Measurements from ENCODE around the gene RBM46. TPM values are rescaled to one million over a fixed set of nuclear protein-coding genes. Genes with fewer than 3 reads are reported as not detected.
A peak's percentile ranks its signal among the peaks of the same experiment; 100 is the strongest.

The RBM46 gene, protein sequence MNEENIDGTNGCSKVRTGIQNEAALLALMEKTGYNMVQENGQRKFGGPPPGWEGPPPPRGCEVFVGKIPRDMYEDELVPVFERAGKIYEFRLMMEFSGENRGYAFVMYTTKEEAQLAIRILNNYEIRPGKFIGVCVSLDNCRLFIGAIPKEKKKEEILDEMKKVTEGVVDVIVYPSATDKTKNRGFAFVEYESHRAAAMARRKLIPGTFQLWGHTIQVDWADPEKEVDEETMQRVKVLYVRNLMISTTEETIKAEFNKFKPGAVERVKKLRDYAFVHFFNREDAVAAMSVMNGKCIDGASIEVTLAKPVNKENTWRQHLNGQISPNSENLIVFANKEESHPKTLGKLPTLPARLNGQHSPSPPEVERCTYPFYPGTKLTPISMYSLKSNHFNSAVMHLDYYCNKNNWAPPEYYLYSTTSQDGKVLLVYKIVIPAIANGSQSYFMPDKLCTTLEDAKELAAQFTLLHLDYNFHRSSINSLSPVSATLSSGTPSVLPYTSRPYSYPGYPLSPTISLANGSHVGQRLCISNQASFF
- not detected for total RNA-seq

DNA sequence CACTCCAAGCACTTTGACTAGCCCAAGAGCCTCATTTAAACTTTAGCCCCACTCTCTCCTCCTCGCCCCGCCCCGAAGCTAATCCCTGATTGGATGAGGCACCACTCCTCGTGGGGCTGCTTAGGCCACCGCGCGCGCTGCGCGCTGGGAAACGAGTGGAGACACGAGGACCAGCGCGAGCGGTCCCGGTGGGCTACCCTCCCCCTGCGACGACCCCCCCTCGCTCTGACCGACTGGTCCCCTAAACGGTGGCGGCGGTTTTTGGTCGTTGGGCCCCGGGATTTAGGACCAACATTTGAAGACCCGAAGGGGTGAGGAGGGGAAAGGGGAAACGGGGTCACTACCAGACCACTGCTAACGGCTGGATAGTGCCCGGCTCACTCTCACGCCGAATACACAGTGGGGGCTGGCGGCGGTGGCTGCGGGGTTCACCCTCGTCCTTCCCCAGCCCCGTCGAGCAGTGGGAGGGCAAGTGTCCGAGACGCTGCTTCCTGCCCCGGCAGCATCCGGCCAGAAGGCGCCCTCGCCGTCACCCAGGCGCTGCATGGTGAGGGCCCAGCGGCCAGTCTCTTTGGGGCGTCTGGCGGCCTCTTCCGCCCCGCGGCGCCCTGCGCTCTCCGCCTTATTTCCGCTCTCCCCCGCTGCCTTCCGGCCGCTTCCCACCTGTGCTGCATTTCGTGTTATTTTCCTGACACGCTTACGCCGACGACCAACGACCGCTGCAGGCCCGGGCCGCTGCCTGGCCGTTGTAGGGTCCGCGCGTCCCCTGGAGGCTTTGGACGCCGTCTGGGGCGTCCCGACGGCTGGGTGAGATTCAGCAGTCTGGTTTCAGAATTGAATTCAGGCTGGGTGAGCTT, at the start of gene RBM46:
TSS of gene RBM46 (plus strand) at position 147 of the 857 bp plus-strand sequence. CDS start 15,481 bp downstream, outside the sequence.
- H3K4me3 Mint-ChIP-seq, result no peak within 1 kb of the TSS
- H3K9me3 Mint-ChIP-seq, result no peaks in the 10 kb centered on the region
- ATAC-seq (replicated peaks), result no peak
- no peaks in the 10 kb centered on the region for H3K4me1 Mint-ChIP-seq
- H3K27ac Mint-ChIP-seq, result no peak within 1 kb of the TSS
- H3K27me3 Mint-ChIP-seq, result peaks cover 21% of the 10 kb centered on the region
- no peaks in the 10 kb centered on the region for H3K36me3 Mint-ChIP-seq (ENCODE audit: low read depth)

- ATAC-seq (replicated peaks), result no peak
- peaks cover 20% of the 10 kb centered on the region for H3K27me3 Mint-ChIP-seq
Observed at GRCh38 chr4:154731756-154732155, 49.3 kb upstream of the RBM46 start.

DNA sequence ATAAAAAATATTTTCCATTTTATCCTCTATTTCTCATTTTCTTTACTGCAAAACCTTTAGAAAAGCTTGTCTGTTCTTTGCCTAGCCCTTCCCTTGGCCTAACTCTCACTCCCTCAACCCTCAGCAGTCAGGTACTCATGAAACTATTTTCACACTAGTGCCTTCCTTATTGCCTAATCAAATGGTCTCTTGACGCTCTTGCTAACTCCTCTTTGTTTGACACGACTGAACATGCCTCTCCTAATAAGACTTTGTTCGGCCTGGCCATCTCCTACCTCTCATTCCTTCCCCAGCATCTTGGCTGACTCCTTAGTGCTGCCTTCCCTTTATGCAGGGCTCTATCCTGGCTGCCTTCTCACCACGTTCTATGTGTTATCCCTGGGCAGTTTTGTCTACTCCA, 48.4 kb upstream of the RBM46 start:
- ATAC-seq (replicated peaks), result no peak
- H3K4me3 Mint-ChIP-seq, result no peak overlapping the region
- H3K4me1 Mint-ChIP-seq, result no peaks in the 10 kb centered on the region
- no peak overlapping the region for H3K27ac Mint-ChIP-seq
- no peaks in the 10 kb centered on the region for H3K9me3 Mint-ChIP-seq
- no peaks in the 10 kb centered on the region for H3K36me3 Mint-ChIP-seq (ENCODE audit: low read depth)
- H3K27me3 Mint-ChIP-seq, result peaks cover 16% of the 10 kb centered on the region

More at GRCh38 chr4:154731756-154732155, 49.3 kb upstream of the RBM46 start:
- Mint-ChIP-seq H3K27ac (no peak overlapping the region), H3K4me1 (no peaks in the 10 kb centered on the region), H3K36me3 (ENCODE audit: low read depth) (no peaks in the 10 kb centered on the region), H3K9me3 (no peaks in the 10 kb centered on the region), H3K4me3 (no peak overlapping the region)

DNA sequence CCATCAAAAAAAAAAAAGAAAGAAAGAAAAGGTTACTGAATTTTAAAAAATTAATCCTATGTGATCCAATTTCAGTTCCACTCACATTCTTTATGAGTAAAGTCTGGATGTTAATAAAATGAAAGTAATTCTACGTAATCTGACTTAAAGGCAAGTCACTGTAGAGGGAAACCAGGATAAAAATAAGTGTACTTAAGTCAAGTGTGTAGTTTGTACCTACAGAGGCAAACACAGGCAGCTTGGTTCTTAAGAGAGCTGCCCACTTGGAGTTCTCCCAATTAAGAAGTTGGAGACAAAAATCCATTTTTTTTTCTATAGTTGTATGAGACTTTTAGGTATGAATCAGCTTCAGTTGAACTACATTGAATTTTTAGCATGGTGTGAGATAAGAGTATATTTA, 44.3 kb upstream of the RBM46 start:
- peaks cover 30% of the 10 kb centered on the region for H3K27me3 Mint-ChIP-seq
- H3K27ac Mint-ChIP-seq, result no peak overlapping the region
- H3K36me3 Mint-ChIP-seq (ENCODE audit: low read depth), result no peaks in the 10 kb centered on the region
- H3K9me3 Mint-ChIP-seq, result no peaks in the 10 kb centered on the region
- H3K4me3 Mint-ChIP-seq, result no peak overlapping the region
- no peaks in the 10 kb centered on the region for H3K4me1 Mint-ChIP-seq
- no peak for ATAC-seq (replicated peaks)

GRCh38 chr4:154738426-154738825, 42.6 kb upstream of the RBM46 start:
- H3K4me3 Mint-ChIP-seq, result no peak overlapping the region
- no peaks in the 10 kb centered on the region for H3K4me1 Mint-ChIP-seq
- no peaks in the 10 kb centered on the region for H3K9me3 Mint-ChIP-seq
- H3K27ac Mint-ChIP-seq, result no peak overlapping the region
- H3K27me3 Mint-ChIP-seq, result peaks cover 29% of the 10 kb centered on the region
- H3K36me3 Mint-ChIP-seq (ENCODE audit: low read depth), result no peaks in the 10 kb centered on the region
- ATAC-seq (replicated peaks), result no peak

- no peaks in the 10 kb centered on the region for H3K9me3 Mint-ChIP-seq
- peaks cover 25% of the 10 kb centered on the region for H3K27me3 Mint-ChIP-seq
- peaks cover 3% of the 10 kb centered on the region for H3K36me3 Mint-ChIP-seq (ENCODE audit: low read depth)
- H3K4me3 Mint-ChIP-seq, result no peak overlapping the region
- H3K4me1 Mint-ChIP-seq, result no peaks in the 10 kb centered on the region
- H3K27ac Mint-ChIP-seq, result no peak overlapping the region
- ATAC-seq (replicated peaks), result no peak
Observed at GRCh38 chr4:154739111-154739510, 42.0 kb upstream of the RBM46 start.

GRCh38 chr4:154740462-154740861, 40.6 kb upstream of the RBM46 start:
- H3K27me3 Mint-ChIP-seq, result peaks cover 32% of the 10 kb centered on the region
- ATAC-seq (replicated peaks), result no peak

DNA sequence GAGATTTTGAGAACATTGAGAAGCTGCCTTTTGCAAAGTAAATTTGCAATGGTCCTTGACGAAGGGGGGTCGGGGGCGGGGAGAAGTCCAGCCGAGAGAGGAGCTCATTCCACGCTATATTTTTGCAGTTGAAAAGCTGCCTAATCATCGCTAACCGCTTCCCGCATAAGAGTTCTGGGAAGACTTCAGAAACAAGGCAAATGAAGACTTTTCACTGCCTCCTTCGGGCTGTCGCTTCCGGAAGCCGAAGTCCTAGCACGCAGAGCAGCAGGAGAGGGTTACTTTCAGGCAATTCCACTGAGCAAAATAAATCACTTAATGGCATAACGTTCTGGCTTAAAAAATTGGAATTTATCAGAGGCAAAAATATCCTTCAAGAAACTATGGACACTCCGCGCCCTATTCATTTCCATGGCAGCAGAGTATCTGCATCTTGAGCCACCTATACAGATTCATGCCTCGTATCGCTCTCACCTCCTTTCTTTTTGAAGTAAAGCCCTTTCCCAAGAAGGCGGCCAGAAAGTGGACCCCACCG, 39.9 kb upstream of the RBM46 start:
- Mint-ChIP-seq H3K27me3 (peaks cover 38% of the 10 kb centered on the region), H3K36me3 (ENCODE audit: low read depth) (peaks cover 6% of the 10 kb centered on the region), H3K4me1 (no peaks in the 10 kb centered on the region), H3K27ac (no peak overlapping the region), H3K9me3 (no peaks in the 10 kb centered on the region), H3K4me3 (no peak overlapping the region)
- no peak for ATAC-seq (replicated peaks)

More at GRCh38 chr4:154740462-154740861, 40.6 kb upstream of the RBM46 start:
- no peaks in the 10 kb centered on the region for H3K9me3 Mint-ChIP-seq
- H3K4me3 Mint-ChIP-seq, result no peak overlapping the region
- H3K36me3 Mint-ChIP-seq (ENCODE audit: low read depth), result peaks cover 6% of the 10 kb centered on the region
- H3K27ac Mint-ChIP-seq, result no peak overlapping the region
- H3K4me1 Mint-ChIP-seq, result no peaks in the 10 kb centered on the region

DNA sequence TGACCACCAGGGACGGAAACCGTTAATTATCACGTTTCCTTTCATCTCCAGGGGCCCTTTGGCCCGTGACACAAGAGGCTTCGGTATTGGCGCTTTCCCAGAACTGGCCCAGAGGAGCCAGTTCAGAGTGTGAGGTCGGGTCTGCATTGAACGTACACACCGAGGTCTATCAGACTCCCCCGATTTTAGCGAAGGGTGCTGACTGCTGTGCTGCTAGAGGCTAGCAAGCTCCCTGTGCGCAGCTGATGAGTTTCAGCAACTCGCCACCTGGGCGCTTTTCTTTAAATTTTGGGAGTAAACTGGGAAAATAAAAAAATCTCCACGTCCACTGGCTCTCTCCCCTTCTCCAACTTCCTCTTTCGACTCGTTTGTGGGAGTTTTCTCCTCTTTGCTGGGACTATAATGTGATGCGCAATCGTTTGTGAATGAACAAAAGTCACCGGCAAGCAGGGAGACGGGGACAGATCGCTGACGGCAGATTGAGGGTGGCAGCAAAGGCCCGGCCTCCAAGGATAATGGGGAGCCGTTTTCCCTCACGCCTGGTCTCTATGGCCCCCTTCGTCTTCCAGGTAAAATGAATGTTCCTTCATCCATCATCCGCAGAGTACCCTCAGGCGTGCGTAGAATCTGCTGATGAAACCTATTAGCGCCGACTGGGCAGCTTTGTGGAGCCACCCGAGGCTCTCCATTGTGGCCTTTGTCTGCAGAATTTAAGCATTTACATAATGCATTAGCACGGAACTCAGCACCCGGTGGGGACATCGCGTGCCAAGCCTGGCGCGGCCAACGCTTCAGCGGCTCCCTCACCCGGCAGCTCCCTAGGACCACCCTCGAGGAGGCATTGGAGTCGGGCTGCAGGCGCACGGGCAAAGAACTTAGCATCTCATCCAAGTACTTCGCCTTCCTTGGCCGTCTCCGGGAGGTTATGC, 38.9 kb upstream of the RBM46 start:
- Mint-ChIP-seq H3K27me3 (peaks cover 47% of the 10 kb centered on the region), H3K27ac (no peak overlapping the region), H3K4me3 (peak overlapping the region; percentile 30), H3K36me3 (ENCODE audit: low read depth) (peaks cover 6% of the 10 kb centered on the region), H3K9me3 (no peaks in the 10 kb centered on the region), H3K4me1 (no peaks in the 10 kb centered on the region)
- ATAC-seq (replicated peaks), result no peak

- peak; percentile 90 for ATAC-seq (replicated peaks)
Observed at GRCh38 chr4:154743683-154744340, 37.3 kb upstream of the RBM46 start, which contains the start of gene LRAT. TSS of gene LRAT (plus strand) at chr4:154744000. CDS start at chr4:154744327, 327 bp downstream.

DNA sequence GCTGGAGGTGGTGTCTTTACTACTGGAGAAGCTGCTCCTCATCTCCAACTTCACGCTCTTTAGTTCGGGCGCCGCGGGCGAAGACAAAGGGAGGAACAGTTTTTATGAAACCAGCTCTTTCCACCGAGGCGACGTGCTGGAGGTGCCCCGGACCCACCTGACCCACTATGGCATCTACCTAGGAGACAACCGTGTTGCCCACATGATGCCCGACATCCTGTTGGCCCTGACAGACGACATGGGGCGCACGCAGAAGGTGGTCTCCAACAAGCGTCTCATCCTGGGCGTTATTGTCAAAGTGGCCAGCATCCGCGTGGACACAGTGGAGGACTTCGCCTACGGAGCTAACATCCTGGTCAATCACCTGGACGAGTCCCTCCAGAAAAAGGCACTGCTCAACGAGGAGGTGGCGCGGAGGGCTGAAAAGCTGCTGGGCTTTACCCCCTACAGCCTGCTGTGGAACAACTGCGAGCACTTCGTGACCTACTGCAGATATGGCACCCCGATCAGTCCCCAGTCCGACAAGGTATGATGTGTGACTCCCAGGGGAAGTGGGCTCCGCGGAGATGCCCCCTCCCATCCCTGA, 36.6 kb upstream of the RBM46 start:
- H3K27me3 Mint-ChIP-seq, result peaks cover 61% of the 10 kb centered on the region
- no peak overlapping the region for H3K27ac Mint-ChIP-seq
- ATAC-seq (replicated peaks), result no peak
- H3K9me3 Mint-ChIP-seq, result no peaks in the 10 kb centered on the region
- no peaks in the 10 kb centered on the region for H3K4me1 Mint-ChIP-seq
- peak overlapping the region; percentile 79 for H3K4me3 Mint-ChIP-seq
- peaks cover 6% of the 10 kb centered on the region for H3K36me3 Mint-ChIP-seq (ENCODE audit: low read depth)

More at GRCh38 chr4:154743683-154744340, 37.3 kb upstream of the RBM46 start, which contains the start of gene LRAT:
- H3K27ac Mint-ChIP-seq, result no peak within 1 kb of the TSS
- peaks cover 56% of the 10 kb centered on the region for H3K27me3 Mint-ChIP-seq
- no peaks in the 10 kb centered on the region for H3K9me3 Mint-ChIP-seq
- no peaks in the 10 kb centered on the region for H3K4me1 Mint-ChIP-seq
- peaks cover 6% of the 10 kb centered on the region for H3K36me3 Mint-ChIP-seq (ENCODE audit: low read depth)
- H3K4me3 Mint-ChIP-seq, result peak within 1 kb of the TSS; percentile 79

GRCh38 chr4:154757713-154758112, 23.4 kb upstream of the RBM46 start:
- Mint-ChIP-seq H3K4me3 (no peak overlapping the region), H3K27ac (no peak overlapping the region), H3K36me3 (ENCODE audit: low read depth) (no peaks in the 10 kb centered on the region), H3K9me3 (no peaks in the 10 kb centered on the region), H3K27me3 (peaks cover 9% of the 10 kb centered on the region), H3K4me1 (no peaks in the 10 kb centered on the region)
- no peak for ATAC-seq (replicated peaks)

- H3K36me3 Mint-ChIP-seq (ENCODE audit: low read depth), result no peaks in the 10 kb centered on the region
- H3K27me3 Mint-ChIP-seq, result peaks cover 14% of the 10 kb centered on the region
- no peak overlapping the region for H3K4me3 Mint-ChIP-seq
- no peak overlapping the region for H3K27ac Mint-ChIP-seq
- H3K9me3 Mint-ChIP-seq, result no peaks in the 10 kb centered on the region
- no peaks in the 10 kb centered on the region for H3K4me1 Mint-ChIP-seq
- ATAC-seq (replicated peaks), result no peak
Observed at GRCh38 chr4:154760895-154761294, 20.2 kb upstream of the RBM46 start.

All from activated T-helper 17 cell treated with anti-CD3 and anti-CD28 coated beads, Interleukin-2, amount 50 U/mL, for 72 hours (primary cell).